ENCODE measurements around the gene RFPL2.
"Not testable (repeated sequence)": the region's sequence is repeated elsewhere in the genome, so short reads cannot be mapped to it uniquely, and the experiment has no call there.

RFPL2 gene

GRCh38 chr22:32142600-32142999 is 62.3 kb downstream of the RFPL2 start:
- TF ChIP-seq CTCF (conservative IDR thresholded peaks at IDR 0.05; ENCODE audit: low read depth, low read length) = no peak
- no peak for DNase-seq (ENCODE audit: low read depth)
- H3K4me3 ChIP-seq (ENCODE audit: low read length) = no peak overlapping the region

GRCh38 chr22:32140688-32141087 is 64.2 kb downstream of the RFPL2 start:
- TF ChIP-seq CTCF (conservative IDR thresholded peaks at IDR 0.05; ENCODE audit: low read depth, low read length) = peak; percentile 26
- DNase-seq (ENCODE audit: low read depth); H3K4me3 ChIP-seq (ENCODE audit: low read length): not testable (repeated sequence)
